Measurements from ENCODE around the gene PLEKHO1. TPM values are rescaled to one million over a fixed set of nuclear protein-coding genes. Genes with fewer than 3 reads are reported as not detected.

Gene PLEKHO1
- total RNA-seq, 4 donors from 2014 or later = 35.9 to 76.3 (median 49.7) TPM

GRCh38 chr1:150110116-150110515 lies 39.6 kb upstream of the PLEKHO1 start:
- Histone ChIP-seq H3K36me3 (peaks cover 0 to 8% (median 0%) of the 10 kb centered on the region in 4 donors), H3K27me3 (no peaks in the 10 kb centered on the region), H3K27ac (peak overlapping the region in 3 of 4 donors; percentile 16 to 37 (median 37)), H3K9me3 (no peaks in the 10 kb centered on the region), H3K4me3 (no peak overlapping the region), H3K4me1 (peaks cover 0 to 5% (median 0%) of the 10 kb centered on the region in 4 donors)
- intact Hi-C loops (cut with DNase I; ENCODE audit: low total_unique reads) = no loop called here
- no peak for DNase-seq
- in situ Hi-C loops (cut with MboI; ENCODE audit: low pct_ligation_motif_present in 1 of 4, low pct_unique_long_range_greater_than_20kb in 1 of 4, low sequenced_read_pairs in 3 of 4) = no loop called here
- 75 to 79% methylated on average over 2 of the region's 2 CpGs for WGBS, 2 donors (ENCODE audit: low coverage in 1 of 2)
- TF ChIP-seq EP300 (IDR thresholded peaks at IDR 0.05; ENCODE audit: low read depth) (no peak), POLR2A (IDR thresholded peaks at IDR 0.05) (no peak), CTCF (IDR thresholded peaks at IDR 0.05) (no peak), POLR2AphosphoS5 (IDR thresholded peaks at IDR 0.05) (no peak)

- WGBS, 2 donors (ENCODE audit: low coverage in 1 of 2) = 65 to 66% methylated on average over 5 of the region's 5 CpGs
- Histone ChIP-seq H3K4me3 (no peak overlapping the region), H3K27me3 (no peaks in the 10 kb centered on the region), H3K4me1 (peaks cover 0 to 5% (median 0%) of the 10 kb centered on the region in 4 donors), H3K36me3 (peaks cover 0 to 12% (median 0%) of the 10 kb centered on the region in 4 donors), H3K27ac (peak overlapping the region in 1 of 4 donors; percentile 37), H3K9me3 (no peaks in the 10 kb centered on the region)
- no peak for TF ChIP-seq CTCF (IDR thresholded peaks at IDR 0.05)
- TF ChIP-seq POLR2AphosphoS5 (IDR thresholded peaks at IDR 0.05) = no peak
- no peak for TF ChIP-seq EP300 (IDR thresholded peaks at IDR 0.05; ENCODE audit: low read depth)
- no peak for TF ChIP-seq POLR2A (IDR thresholded peaks at IDR 0.05)
- in situ Hi-C loops (cut with MboI; ENCODE audit: low pct_ligation_motif_present in 1 of 4, low pct_unique_long_range_greater_than_20kb in 1 of 4, low sequenced_read_pairs in 3 of 4) = no loop called here
- DNase-seq = no peak
- intact Hi-C loops (cut with DNase I; ENCODE audit: low total_unique reads) = no loop called here
These were observed 38.0 kb upstream of the PLEKHO1 start for GRCh38 chr1:150111670-150112069.

- TF ChIP-seq CTCF (IDR thresholded peaks at IDR 0.05) = no peak
- no peak for TF ChIP-seq EP300 (IDR thresholded peaks at IDR 0.05; ENCODE audit: low read depth)
- TF ChIP-seq POLR2A (IDR thresholded peaks at IDR 0.05) = no peak
- TF ChIP-seq POLR2AphosphoS5 (IDR thresholded peaks at IDR 0.05) = no peak
- 100% methylated on average over 1 of the region's 1 CpG for WGBS, 2 donors (ENCODE audit: low coverage in 1 of 2)
- no peaks in the 10 kb centered on the region for H3K27me3 ChIP-seq
- in situ Hi-C loops (cut with MboI; ENCODE audit: low pct_ligation_motif_present in 1 of 4, low pct_unique_long_range_greater_than_20kb in 1 of 4, low sequenced_read_pairs in 3 of 4) (no loop called here), intact Hi-C loops (cut with DNase I; ENCODE audit: low total_unique reads) (no loop called here)
- no peak overlapping the region for H3K4me3 ChIP-seq
- DNase-seq = no peak
- H3K9me3 ChIP-seq = no peaks in the 10 kb centered on the region
- H3K4me1 ChIP-seq = no peaks in the 10 kb centered on the region
- H3K36me3 ChIP-seq = peaks cover 0 to 12% (median 0%) of the 10 kb centered on the region in 4 donors
- no peak overlapping the region for H3K27ac ChIP-seq
These were observed 34.6 kb upstream of the PLEKHO1 start for GRCh38 chr1:150115121-150115520.

- Histone ChIP-seq H3K4me3 (no peak overlapping the region), H3K4me1 (no peaks in the 10 kb centered on the region), H3K36me3 (peaks cover 0 to 12% (median 0%) of the 10 kb centered on the region in 4 donors), H3K9me3 (no peaks in the 10 kb centered on the region), H3K27me3 (no peaks in the 10 kb centered on the region), H3K27ac (no peak overlapping the region)
- TF ChIP-seq POLR2AphosphoS5 (IDR thresholded peaks at IDR 0.05) = no peak
- no peak for TF ChIP-seq EP300 (IDR thresholded peaks at IDR 0.05; ENCODE audit: low read depth)
- TF ChIP-seq CTCF (IDR thresholded peaks at IDR 0.05) = no peak
- in situ Hi-C loops (cut with MboI; ENCODE audit: low pct_ligation_motif_present in 1 of 4, low pct_unique_long_range_greater_than_20kb in 1 of 4, low sequenced_read_pairs in 3 of 4) = no loop called here
- 79 to 83% methylated on average over 2 of the region's 2 CpGs for WGBS, 2 donors (ENCODE audit: low coverage in 1 of 2)
- intact Hi-C loops (cut with DNase I; ENCODE audit: low total_unique reads) = no loop called here
- DNase-seq = no peak
These were observed 31.0 kb upstream of the PLEKHO1 start for GRCh38 chr1:150118716-150119115.
